Superior temporal gyrus (tissue), 1 donor: ENCODE measurements around the gene IFNB1.
A peak's percentile ranks its signal among the peaks of the same experiment; 100 is the strongest.

Source experiments
- DNase-seq: peaks from one replicate; pipeline ENCODE4 v3.0.0-alpha.2; 2016; ENCODE audit errors: extremely low spot score

The IFNB1 gene

DNA sequence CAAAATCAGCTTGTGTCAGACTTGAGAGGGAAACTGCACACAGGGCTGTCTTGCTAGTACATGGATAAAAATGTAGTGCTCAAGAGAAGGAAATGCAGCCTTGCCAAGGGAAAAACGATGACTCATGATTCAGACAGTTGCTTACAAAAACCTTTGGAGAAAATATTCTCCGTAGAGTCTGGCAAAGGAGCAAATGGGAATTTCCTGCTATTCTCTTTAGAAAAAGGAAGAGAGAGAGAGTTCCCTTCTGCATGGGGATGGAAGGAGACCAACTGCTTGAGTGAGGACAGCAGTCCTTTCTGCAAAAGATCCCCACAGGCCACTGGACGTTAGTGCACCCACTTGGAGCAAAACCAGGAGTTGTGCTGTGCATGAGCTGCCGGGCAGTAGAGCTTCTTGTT is 7.6 kb downstream of the IFNB1 start:
- peak; percentile 80 for DNase-seq

- no peak for DNase-seq
These were observed 16.7 kb downstream of the IFNB1 start for GRCh38 chr9:21060919-21061561.

DNA sequence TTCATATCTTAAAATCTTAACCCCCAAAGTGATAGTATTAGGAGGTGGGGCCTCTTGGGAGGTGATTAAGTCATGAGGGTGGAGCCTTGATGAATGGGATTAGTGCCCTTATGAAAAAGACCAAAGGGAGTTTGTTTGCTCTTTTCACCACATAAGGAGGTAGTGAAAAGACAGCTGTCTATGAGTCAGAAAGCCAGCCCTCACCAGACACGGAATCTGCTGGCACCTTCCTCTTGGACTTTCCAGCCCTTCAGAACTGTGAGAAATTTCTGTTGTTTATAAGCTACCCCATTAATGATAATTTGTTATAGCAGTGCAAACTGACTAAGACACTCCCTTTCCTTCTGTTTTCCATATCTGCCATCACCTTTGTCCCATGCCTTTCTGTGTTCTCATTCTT is 20.8 kb downstream of the IFNB1 start:
- DNase-seq, result no peak

DNA sequence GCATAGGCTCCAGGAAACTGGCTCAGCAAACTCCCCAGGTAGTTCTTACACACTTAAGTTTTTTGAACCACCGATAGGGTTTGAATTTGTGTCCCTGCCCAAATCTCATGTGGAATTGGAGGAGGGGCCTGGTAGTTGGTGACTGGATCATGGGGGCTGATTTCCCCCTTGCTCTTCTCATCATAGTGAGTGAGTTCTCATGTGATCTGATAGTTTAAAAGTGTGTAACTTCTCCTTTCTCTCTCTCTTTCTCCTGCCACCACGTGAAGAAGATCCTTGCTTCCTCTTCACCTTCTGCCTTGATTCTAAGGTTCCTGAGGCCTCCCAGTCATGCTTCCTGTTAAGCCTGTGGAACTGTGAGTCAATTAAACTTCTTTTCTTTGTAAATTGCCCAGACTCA is 23.9 kb downstream of the IFNB1 start:
- DNase-seq, result no peak

DNA sequence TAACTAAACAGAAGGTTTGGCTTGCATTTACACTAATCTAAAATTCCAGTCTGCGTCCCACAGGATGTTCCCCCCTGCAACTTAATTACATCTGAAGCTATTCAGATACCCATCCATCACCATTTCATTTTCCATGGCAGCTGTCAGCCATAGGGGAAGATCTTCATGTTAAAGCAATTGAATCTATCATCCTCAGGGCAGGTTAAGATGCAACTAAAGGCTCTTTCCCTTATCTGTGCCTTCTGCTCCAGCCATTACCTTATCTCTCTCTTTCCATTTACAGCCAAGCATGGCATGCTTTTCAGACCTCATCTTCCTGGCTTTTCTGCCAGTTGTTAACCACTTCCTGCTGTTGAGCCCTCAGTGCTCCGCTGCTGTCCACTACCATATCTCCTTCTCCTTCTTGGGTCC is 30.5 kb downstream of the IFNB1 start:
- DNase-seq, result no peak

DNA sequence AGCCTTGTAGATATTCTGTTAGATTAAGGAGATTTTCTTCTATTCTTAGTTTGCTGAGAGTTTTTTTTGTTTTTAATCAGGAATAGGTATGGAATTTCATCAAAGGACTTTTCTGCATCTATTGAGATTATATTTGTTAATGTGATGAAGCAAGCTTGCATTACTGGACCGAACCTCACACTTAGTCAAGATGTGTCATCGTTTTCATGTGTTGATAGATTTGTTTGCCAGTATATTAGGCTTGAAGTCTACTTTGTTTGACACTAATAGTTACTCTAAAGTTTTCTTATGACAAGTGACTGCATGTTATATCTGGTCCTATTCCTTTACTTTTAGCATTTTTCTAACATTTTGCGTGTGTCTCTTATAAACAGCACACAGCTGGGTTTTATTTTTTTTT is 33.9 kb downstream of the IFNB1 start:
- DNase-seq, result no peak

- DNase-seq, result no peak
These were observed 35.3 kb downstream of the IFNB1 start for GRCh38 chr9:21042466-21042865.

GRCh38 chr9:21039302-21039701 is 38.4 kb downstream of the IFNB1 start:
- DNase-seq, result no peak

GRCh38 chr9:21037278-21037677 is 40.5 kb downstream of the IFNB1 start:
- DNase-seq, result no peak

DNA sequence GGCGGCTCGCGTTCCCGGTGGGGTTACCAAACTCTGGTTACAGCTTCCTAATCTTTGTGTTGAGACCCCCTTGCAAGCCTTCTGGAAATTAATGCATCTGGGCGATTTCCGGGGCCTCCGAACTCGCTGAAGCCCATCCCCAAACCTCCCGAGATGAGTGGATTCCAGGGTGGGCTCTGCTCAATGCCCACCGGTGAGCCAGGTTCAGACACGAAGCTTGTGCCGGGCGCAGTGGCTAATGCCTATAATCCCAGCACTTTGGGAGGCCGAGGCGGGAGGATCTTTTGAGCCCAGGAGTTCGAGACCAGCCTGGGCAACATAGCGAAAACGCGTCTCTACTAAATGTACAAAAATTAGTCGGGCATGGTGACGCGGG is 45.9 kb downstream of the IFNB1 start:
- no peak for DNase-seq

- DNase-seq, result no peak
These were observed 46.5 kb downstream of the IFNB1 start, which contains the start of gene HACD4 for GRCh38 chr9:21031091-21031807. TSS of gene HACD4 (minus strand) at chr9:21031640. CDS start at chr9:21031590, 50 bp downstream.

DNA sequence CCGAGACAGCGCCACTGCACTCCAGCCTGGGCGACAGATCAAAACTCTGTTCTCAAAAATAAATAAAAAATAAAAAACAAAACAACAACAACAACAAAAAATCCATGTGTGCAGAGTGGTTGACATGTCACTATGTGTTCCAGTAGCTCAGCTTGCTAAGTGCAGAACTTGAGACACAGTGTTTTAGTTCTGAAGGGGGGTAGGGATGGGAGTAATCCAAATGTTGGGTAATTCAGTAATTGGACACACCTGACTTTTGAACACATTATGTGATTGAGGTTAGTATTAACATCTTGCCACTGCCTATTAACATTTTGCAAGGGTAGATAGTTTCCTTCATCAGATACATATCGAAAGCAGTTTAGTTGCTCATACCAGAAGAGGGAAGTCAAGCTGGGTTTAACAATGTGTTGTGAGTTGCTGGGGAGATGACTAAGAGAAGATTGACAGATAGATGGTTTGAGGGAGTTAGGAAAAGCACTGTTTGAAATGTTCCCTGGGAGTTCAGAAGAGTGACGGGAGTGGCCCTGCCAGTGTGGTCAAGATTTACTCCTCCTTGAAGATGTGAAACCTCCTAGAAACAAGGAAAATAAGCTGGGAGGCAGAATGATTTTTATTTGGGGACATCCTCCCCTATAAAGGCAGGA is 47.2 kb downstream of the IFNB1 start:
- peak; percentile 50 for DNase-seq

DNA sequence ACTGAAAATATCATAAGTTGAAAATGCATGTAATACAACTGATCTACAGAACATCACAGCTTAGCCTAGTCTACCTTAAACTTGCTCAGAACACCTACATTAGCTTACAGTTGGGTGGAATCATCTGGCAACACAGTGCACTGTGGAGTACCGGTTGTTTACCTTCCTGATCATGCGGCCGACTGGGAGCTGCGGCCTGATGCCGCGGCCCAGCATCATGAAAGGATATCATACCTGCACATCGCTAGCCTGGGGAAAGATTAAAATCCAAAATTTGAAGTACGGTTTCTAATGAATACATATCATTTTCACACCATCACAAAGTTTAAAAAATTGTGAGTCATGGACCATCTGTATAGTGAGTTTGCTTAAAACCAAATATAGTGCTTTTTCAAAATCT is 48.1 kb downstream of the IFNB1 start:
- peak; percentile 53 for DNase-seq

DNA sequence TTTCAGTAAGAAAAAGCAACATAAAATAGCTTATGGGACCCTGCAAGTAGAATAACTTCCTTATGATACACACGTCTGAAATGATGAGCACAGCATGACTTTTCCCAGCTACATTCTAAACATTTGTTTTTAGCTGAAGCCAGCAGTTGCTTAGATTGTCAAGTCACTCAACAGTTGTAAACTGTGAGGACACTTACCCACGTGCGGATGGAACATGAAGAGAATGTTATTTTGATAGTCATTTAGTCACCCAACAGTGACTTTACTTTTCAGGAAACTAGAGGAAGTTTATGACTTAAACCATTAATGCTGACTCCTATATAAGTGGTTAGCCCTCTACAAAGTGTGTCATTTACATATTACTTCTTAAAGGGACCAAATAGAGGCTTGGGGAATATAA is 49.3 kb downstream of the IFNB1 start:
- DNase-seq, result peak; percentile 65

- no peak for DNase-seq
These were observed 50.4 kb downstream of the IFNB1 start for GRCh38 chr9:21027295-21027694.
